ENCODE results near the gene EXOSC10. TPM values are rescaled to one million over a fixed set of nuclear protein-coding genes. Genes with fewer than 3 reads are reported as not detected.

Gene EXOSC10
- polyA plus RNA-seq, 1 donor from 2014 or later = 115 TPM

DNA sequence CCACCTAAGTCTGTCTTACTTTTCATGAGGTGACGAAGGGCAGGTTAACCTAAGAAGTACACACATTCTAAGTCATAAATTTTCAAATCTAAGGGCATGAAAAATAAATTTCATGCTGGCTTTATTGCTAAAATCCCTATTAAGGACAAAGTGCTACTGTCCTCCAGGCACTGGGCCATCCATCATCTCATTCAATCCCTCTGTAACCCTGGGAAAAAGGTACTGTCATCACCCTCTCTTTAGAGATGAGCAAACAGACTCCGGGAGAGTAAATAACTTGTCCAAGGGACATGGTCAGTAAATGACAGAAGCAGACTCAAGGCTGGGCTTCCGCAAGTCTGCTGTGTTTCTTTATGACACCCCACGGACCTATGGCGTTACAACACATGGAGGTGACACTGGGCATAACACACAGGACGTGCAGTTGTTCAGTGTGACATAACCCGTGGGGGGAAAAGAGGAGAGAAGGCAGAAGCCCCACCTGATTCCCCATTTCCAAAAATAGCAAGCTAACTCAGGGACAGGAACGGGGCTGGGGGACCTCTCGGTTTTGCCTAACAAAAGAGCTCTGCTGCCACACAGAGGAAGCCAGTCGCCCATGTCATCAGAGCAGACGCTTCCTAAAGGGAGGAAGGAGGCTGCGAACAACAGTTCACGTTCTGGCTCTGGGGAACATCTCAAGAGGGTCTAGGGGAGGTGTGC is 27.3 kb downstream of the EXOSC10 start:
- Histone ChIP-seq H3K9me2 (ENCODE audit: insufficient read depth, low read length) (no peaks in the 10 kb centered on the region), H3K27ac (ENCODE audit: low read length) (no peak overlapping the region), H3K36me3 (ENCODE audit: insufficient read depth, low read length) (peaks cover 5% of the 10 kb centered on the region), H3K79me2 (replicated peaks; ENCODE audit: insufficient read depth, low read length) (no peaks in the 10 kb centered on the region), H3K4me3 (ENCODE audit: low read length) (no peak overlapping the region), H2AFZ (ENCODE audit: low read depth, low read length) (no peak overlapping the region), H4K20me1 (ENCODE audit: insufficient read depth) (no peaks in the 10 kb centered on the region), H3K27me3 (ENCODE audit: insufficient read depth, low read depth, low read length) (no peaks in the 10 kb centered on the region), H3K9ac (ENCODE audit: low read length) (no peak overlapping the region), H3K4me2 (ENCODE audit: low read length) (no peak overlapping the region), H3K9me3 (ENCODE audit: low read length) (no peaks in the 10 kb centered on the region), H3F3A (ENCODE audit: insufficient read depth, low read length, poor library complexity, severe bottlenecking) (no peaks in the 10 kb centered on the region)
- TF ChIP-seq TAF1 (IDR thresholded peaks at IDR 0.05; ENCODE audit: low read depth) = no peak
- TF ChIP-seq, protein P1, sequence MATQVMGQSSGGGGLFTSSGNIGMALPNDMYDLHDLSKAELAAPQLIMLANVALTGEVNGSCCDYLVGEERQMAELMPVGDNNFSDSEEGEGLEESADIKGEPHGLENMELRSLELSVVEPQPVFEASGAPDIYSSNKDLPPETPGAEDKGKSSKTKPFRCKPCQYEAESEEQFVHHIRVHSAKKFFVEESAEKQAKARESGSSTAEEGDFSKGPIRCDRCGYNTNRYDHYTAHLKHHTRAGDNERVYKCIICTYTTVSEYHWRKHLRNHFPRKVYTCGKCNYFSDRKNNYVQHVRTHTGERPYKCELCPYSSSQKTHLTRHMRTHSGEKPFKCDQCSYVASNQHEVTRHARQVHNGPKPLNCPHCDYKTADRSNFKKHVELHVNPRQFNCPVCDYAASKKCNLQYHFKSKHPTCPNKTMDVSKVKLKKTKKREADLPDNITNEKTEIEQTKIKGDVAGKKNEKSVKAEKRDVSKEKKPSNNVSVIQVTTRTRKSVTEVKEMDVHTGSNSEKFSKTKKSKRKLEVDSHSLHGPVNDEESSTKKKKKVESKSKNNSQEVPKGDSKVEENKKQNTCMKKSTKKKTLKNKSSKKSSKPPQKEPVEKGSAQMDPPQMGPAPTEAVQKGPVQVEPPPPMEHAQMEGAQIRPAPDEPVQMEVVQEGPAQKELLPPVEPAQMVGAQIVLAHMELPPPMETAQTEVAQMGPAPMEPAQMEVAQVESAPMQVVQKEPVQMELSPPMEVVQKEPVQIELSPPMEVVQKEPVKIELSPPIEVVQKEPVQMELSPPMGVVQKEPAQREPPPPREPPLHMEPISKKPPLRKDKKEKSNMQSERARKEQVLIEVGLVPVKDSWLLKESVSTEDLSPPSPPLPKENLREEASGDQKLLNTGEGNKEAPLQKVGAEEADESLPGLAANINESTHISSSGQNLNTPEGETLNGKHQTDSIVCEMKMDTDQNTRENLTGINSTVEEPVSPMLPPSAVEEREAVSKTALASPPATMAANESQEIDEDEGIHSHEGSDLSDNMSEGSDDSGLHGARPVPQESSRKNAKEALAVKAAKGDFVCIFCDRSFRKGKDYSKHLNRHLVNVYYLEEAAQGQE (IDR thresholded peaks at IDR 0.05; ENCODE audit: borderline replicate concordance) = no peak
- TF ChIP-seq EP300 (conservative IDR thresholded peaks at IDR 0.05; ENCODE audit: poor library complexity, severe bottlenecking) = no peak
- TF ChIP-seq MXI1 (conservative IDR thresholded peaks at IDR 0.05; ENCODE audit: poor library complexity, severe bottlenecking) = no peak
- no peak for TF ChIP-seq POLR2AphosphoS5 (IDR thresholded peaks at IDR 0.05)
- no peak for TF ChIP-seq SMC3 (conservative IDR thresholded peaks at IDR 0.05; ENCODE audit: poor library complexity)
- TF ChIP-seq EZH2 (IDR thresholded peaks at IDR 0.05; ENCODE audit: borderline replicate concordance, insufficient read depth, low read length, poor library complexity, severe bottlenecking) = no peak
- TF ChIP-seq, protein P2, sequence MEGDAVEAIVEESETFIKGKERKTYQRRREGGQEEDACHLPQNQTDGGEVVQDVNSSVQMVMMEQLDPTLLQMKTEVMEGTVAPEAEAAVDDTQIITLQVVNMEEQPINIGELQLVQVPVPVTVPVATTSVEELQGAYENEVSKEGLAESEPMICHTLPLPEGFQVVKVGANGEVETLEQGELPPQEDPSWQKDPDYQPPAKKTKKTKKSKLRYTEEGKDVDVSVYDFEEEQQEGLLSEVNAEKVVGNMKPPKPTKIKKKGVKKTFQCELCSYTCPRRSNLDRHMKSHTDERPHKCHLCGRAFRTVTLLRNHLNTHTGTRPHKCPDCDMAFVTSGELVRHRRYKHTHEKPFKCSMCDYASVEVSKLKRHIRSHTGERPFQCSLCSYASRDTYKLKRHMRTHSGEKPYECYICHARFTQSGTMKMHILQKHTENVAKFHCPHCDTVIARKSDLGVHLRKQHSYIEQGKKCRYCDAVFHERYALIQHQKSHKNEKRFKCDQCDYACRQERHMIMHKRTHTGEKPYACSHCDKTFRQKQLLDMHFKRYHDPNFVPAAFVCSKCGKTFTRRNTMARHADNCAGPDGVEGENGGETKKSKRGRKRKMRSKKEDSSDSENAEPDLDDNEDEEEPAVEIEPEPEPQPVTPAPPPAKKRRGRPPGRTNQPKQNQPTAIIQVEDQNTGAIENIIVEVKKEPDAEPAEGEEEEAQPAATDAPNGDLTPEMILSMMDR (IDR thresholded peaks at IDR 0.05; ENCODE audit: poor library complexity, severe bottlenecking) = no peak
- TF ChIP-seq RAD21 (conservative IDR thresholded peaks at IDR 0.05) = no peak

DNA sequence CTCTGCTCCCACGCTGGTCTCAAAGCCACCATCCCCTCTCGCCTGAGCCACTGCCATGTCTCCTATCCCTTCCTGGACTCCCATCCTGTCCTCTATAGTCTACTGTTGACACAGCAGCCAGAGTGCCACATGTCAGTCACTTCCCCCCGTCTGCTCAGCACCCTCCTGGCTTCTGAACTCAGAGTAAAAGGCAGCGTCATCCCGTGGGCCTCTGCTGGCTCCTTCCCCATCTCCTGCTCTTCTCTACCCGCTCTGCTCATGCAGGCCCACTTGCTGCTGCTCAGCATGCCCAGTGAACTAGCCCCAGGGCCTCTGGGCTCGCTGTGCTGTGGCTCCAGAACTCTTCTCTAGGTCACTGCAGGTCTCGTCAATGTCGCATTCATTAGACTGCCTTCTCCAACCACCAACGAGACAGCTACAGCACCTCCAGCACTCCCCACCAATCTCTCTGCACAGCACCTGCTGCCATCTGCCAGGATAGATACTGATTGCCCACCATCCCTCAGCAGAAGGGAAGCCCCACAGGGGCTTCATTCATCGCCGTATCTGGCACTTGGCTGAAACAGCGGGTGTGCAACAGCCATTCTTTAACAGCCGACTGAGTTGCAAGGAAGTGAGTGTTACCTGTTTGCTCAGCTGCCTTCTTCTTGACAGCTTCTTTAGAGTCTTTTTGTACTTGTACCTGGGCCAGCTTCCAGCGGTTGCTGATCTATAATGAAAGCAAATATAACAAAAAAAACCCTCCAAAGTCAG is 28.0 kb downstream of the EXOSC10 start:
- Histone ChIP-seq H3K9ac (ENCODE audit: low read length) (no peak overlapping the region), H3K36me3 (ENCODE audit: insufficient read depth, low read length) (peaks cover 5% of the 10 kb centered on the region), H3F3A (ENCODE audit: insufficient read depth, low read length, poor library complexity, severe bottlenecking) (no peaks in the 10 kb centered on the region), H3K27ac (ENCODE audit: low read length) (no peak overlapping the region), H3K27me3 (ENCODE audit: insufficient read depth, low read depth, low read length) (no peaks in the 10 kb centered on the region), H3K4me3 (ENCODE audit: low read length) (no peak overlapping the region), H4K20me1 (ENCODE audit: insufficient read depth) (no peaks in the 10 kb centered on the region), H3K4me2 (ENCODE audit: low read length) (no peak overlapping the region), H3K9me3 (ENCODE audit: low read length) (no peaks in the 10 kb centered on the region), H3K79me2 (replicated peaks; ENCODE audit: insufficient read depth, low read length) (no peaks in the 10 kb centered on the region), H3K9me2 (ENCODE audit: insufficient read depth, low read length) (no peaks in the 10 kb centered on the region), H2AFZ (ENCODE audit: low read depth, low read length) (no peak overlapping the region)
- TF ChIP-seq SMC3 (conservative IDR thresholded peaks at IDR 0.05; ENCODE audit: poor library complexity) = no peak
- TF ChIP-seq TAF1 (IDR thresholded peaks at IDR 0.05; ENCODE audit: low read depth) = no peak
- TF ChIP-seq MXI1 (conservative IDR thresholded peaks at IDR 0.05; ENCODE audit: poor library complexity, severe bottlenecking) = no peak
- TF ChIP-seq, protein P2 (IDR thresholded peaks at IDR 0.05; ENCODE audit: poor library complexity, severe bottlenecking) = no peak
